IPS DF 6.9 (cell line): ENCODE results near the gene KRT72.
"Not testable (repeated sequence)": the region's sequence is repeated elsewhere in the genome, so short reads cannot be mapped to it uniquely, and the experiment has no call there.

Experiments used
- DNase-seq: peaks from one replicate; pipeline ENCODE4 v3.0.0-alpha.2; 2013; ENCODE audit warnings: low read depth, low spot score
- H3K27ac ChIP-seq: one replicate; pipeline ENCODE4 v1.5.1; 2013; ENCODE audit warnings: low read length, control low read depth
- H3K27me3 ChIP-seq: 2 replicates; pipeline ENCODE4 v1.6.1; 2013; ENCODE audit warnings: mild to moderate bottlenecking, low read length; ENCODE audit not compliant: control insufficient read depth, insufficient read depth
- H3K36me3 ChIP-seq: 2 replicates; pipeline ENCODE4 v1.6.1; 2013; ENCODE audit warnings: low read length; ENCODE audit not compliant: control insufficient read depth, insufficient read depth
- H3K4me1 ChIP-seq: 2 replicates; pipeline ENCODE4 v1.6.1; 2013; ENCODE audit warnings: low read length; ENCODE audit not compliant: control insufficient read depth, insufficient read depth
- H3K4me3 ChIP-seq: 2 replicates; pipeline ENCODE4 v1.5.1; 2013; ENCODE audit warnings: mild to moderate bottlenecking, low read length
- H3K9me3 ChIP-seq: 2 replicates; pipeline ENCODE4 v1.6.1; 2013; ENCODE audit warnings: low read length, inconsistent platforms; ENCODE audit not compliant: control insufficient read depth, insufficient read depth
- WGBS: extraction: QIAGEN DNeasy Blood & Tissue Kit; methylation state at CpG from one replicate; pipeline ENCODE4 v1.1.7; 2013; ENCODE audit warnings: mixed read lengths, missing lambda C conversion rate; ENCODE audit not compliant: insufficient read length, insufficient coverage; 5-methylcytosine and 5-hydroxymethylcytosine counted together

The KRT72 gene

DNA sequence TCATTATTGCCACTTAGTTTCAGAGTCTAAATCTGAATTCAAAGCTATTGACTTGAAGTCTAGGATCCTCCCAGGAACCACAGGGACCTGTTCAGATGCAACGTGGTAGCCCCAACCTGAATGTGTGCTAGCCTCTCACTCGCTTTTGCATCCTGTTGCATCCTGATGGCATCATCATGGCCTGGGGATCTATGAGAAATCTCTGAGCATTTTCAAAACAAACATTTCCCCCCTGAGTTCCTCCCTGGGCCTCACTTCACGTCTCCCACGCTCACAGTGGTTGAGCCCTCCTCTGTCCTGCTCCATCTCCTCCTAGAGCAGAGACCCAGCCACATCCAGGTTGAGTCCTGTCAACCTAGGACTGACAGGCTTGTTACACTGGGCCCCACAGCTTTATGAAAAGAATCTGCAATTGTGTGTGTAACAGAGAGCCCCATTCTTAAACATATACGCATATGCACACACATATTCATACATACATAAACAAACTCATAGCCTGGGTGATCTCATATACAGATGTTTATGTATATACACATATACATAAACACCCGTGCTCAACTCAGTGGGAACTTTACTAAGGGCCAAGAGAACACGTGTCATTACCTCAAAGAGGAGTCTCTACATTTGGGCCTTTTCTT is 5.4 kb upstream of the KRT72 start:
- H3K27ac ChIP-seq, result no peak overlapping the region
- no peaks in the 10 kb centered on the region; the same call in 1 of the 2 replicates for H3K4me1 ChIP-seq
- no peaks in the 10 kb centered on the region for H3K9me3 ChIP-seq
- no CpG with 5 or more reads among the region's 7 CpGs for WGBS
- no peaks in the 10 kb centered on the region for H3K27me3 ChIP-seq
- no peaks in the 10 kb centered on the region for H3K36me3 ChIP-seq
- no peak for DNase-seq
- H3K4me3 ChIP-seq, result no peak overlapping the region

DNA sequence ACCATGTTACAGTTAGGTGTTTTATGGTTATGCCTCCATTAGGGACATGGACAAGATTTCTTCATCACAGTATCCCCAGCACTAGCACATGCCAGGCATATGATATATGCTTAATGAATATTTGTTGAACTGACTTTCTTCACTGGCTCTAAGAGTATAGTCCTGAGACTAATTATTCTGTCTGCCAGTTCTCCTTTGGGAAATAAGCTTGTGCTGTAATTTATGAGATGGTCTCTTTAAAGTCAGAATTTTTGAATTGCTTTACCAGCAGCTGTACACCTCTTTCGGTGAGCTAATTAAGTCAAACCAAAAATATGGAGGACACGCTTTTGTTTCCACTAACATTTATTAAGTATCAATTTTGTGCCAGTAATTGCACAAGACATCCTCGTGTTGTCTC is 4.8 kb upstream of the KRT72 start:
- Histone ChIP-seq H3K27me3 (no peaks in the 10 kb centered on the region), H3K4me3 (no peak overlapping the region), H3K36me3 (no peaks in the 10 kb centered on the region), H3K27ac (no peak overlapping the region), H3K4me1 (no peaks in the 10 kb centered on the region; the same call in 1 of the 2 replicates), H3K9me3 (no peaks in the 10 kb centered on the region)
- no peak for DNase-seq
- no CpG with 5 or more reads among the region's 3 CpGs for WGBS

DNA sequence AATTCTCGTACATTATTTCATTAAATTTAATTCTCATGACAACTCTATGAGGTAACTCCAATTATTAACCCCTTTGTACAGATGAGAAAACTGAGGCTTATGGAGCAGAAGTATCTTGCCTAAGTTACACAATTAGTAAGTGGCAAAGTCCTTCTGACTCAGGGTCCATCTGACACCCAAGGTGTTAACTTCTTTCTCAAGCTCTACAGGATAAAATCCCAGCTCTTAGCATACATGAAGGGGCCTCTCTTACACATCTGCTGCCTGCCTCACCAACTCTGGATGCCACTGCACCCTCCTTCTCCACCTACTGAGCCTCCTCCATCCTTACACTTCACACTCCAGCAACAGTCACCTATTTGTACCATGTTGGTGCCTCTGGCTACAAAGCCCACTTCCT is 4.3 kb upstream of the KRT72 start:
- Histone ChIP-seq H3K36me3 (no peaks in the 10 kb centered on the region), H3K9me3 (no peaks in the 10 kb centered on the region), H3K27me3 (no peaks in the 10 kb centered on the region), H3K4me1 (no peaks in the 10 kb centered on the region; the same call in 1 of the 2 replicates), H3K27ac (no peak overlapping the region), H3K4me3 (no peak overlapping the region)
- DNase-seq, result no peak
- WGBS, result no CpG with 5 or more reads among the region's 1 CpG

DNA sequence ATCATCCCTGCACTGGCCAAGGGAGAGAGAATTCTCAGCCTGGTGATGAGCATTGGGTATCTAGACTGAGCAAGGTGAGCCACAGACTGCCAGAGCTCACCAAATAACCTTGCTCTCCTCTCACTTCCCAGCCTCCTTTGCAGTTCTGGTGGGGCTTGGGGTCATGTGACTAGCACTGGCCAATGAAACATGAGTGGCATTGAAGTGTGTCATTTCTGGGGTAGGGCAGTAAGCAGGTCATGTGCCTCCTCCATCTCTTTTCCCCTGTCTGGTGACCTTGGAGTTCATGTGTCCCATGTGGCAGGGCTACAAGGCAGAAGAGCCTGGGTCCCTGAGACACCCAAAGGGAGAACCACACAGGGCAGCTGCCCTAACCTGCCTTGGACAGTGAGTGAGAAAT is 3.6 kb upstream of the KRT72 start:
- no peaks in the 10 kb centered on the region for H3K9me3 ChIP-seq
- no peaks in the 10 kb centered on the region for H3K36me3 ChIP-seq
- no peak for DNase-seq
- no peak overlapping the region for H3K4me3 ChIP-seq
- H3K4me1 ChIP-seq, result no peaks in the 10 kb centered on the region
- no peaks in the 10 kb centered on the region for H3K27me3 ChIP-seq
- H3K27ac ChIP-seq, result no peak overlapping the region

DNA sequence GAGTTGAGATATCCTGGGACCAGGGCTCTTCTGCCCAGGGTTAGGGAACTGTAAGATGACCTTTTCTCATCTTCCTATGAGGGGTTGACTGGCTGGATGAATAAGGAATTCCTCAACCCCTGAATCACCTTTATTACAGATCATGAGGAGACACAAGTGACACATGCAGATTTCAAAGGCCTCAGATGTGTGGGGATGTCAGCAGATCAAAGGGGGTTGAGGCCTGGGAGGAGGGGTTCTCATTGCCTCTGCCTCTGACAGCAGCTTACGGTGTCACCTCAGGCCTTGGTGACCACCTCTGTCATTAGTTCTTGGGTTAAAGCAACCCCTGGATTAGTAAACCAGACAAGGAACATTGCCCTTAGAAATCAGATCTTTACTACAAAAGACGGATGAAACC is 2.1 kb upstream of the KRT72 start:
- no peak for DNase-seq

DNA sequence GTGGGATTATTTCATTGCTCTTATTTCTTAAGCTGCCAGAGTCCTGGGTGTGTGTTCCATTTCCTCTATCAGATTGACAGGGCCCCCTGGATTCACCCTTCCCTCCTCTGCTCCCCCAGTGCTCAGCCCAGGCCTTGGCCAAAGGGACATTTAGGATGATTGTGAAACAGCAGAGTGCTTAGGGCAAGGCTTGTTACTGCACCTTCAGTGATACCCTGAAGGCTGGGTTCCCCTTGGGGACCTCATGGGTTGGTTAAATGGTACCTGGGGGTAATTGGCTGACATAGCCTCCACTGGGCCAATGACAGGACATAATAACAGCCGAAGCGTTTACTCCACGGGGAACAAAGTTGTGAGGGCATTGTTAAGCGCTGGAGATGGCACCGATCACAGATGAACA is 1.3 kb upstream of the KRT72 start:
- DNase-seq, result no peak
- H3K9me3 ChIP-seq, result no peaks in the 10 kb centered on the region
- H3K4me1 ChIP-seq, result no peaks in the 10 kb centered on the region
- no peak overlapping the region for H3K4me3 ChIP-seq
- no peaks in the 10 kb centered on the region for H3K27me3 ChIP-seq
- no peak overlapping the region for H3K27ac ChIP-seq
- WGBS, result no CpG with 5 or more reads among the region's 5 CpGs
- H3K36me3 ChIP-seq, result no peaks in the 10 kb centered on the region

More for the DNA sequence above, 2.1 kb upstream of the KRT72 start:
- WGBS, result no CpG with 5 or more reads among the region's 2 CpGs
- Histone ChIP-seq H3K4me3 (no peak overlapping the region), H3K27ac (no peak overlapping the region), H3K9me3 (no peaks in the 10 kb centered on the region), H3K27me3 (no peaks in the 10 kb centered on the region), H3K4me1 (no peaks in the 10 kb centered on the region), H3K36me3 (no peaks in the 10 kb centered on the region)

DNA sequence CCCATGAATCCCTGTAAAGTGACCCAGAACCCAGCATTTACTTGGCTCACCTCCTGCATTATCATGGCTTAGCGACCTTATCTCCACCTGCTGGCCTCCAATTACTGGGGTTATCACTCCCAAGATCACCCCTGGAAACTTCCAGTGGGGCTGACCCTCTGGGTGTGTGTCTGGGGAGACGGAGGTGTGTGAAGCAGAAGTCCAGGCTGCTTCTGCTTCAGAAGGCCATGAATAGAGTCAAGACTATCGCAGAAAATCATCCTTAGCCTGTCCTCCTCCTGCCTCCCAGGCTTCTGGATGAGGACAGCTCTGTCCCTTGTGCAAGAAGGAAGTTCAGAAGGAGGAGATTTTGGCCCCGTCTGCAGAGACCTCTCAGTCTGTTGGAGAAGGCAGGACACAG is 408 bp upstream of the KRT72 start:
- WGBS, result no CpG with 5 or more reads among the region's 4 CpGs
- Histone ChIP-seq H3K27me3 (no peaks in the 10 kb centered on the region), H3K4me3 (no peak overlapping the region), H3K27ac (no peak overlapping the region), H3K4me1 (no peaks in the 10 kb centered on the region), H3K36me3 (no peaks in the 10 kb centered on the region), H3K9me3 (no peaks in the 10 kb centered on the region)
- DNase-seq, result no peak

DNA sequence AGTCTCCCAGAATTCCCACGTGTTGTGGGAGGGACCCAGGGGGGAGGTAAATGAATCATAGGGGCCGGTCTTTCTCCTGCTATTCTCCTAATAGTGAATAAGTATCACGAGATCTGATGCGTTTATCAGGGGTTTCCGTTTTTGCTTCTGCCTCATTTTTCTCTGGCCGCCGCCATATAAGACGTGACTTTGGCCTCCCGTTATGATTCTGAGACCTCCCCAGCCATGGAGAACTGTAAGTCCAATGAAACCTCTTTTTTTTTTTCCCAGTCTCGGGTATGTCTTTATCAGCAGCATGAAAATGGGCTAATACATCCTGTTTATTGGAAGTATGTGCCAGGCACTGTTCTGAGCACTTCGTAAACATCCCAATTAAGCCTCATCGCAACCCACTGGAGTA is 788 bp downstream of the KRT72 start:
- Histone ChIP-seq H3K4me1 (no peaks in the 10 kb centered on the region), H3K36me3 (no peaks in the 10 kb centered on the region), H3K4me3 (no peak overlapping the region), H3K27me3 (no peaks in the 10 kb centered on the region), H3K27ac (no peak overlapping the region), H3K9me3 (no peaks in the 10 kb centered on the region)
- WGBS, result no CpG with 5 or more reads among the region's 12 CpGs
- DNase-seq, result no peak

DNA sequence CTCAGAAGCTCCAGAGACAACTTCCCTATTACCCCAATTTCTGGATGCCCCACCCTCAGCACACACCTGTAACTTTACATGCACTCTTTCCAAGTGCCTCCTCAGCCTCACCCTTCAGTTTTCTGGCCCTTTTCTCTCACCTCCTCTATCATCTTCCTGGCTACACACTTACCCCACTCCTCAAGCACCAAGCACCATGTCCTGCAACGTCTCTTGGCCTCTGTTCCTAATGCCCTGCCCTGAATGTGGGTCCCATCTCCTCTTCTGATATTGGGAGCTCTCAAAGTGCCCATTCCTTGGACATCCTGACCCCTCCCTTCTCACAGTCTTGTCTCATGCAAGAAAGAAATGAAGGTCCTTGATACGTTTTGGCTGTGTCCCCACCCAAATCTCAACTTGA is 1.2 kb downstream of the KRT72 start:
- no CpG with 5 or more reads among the region's 2 CpGs for WGBS
- no peaks in the 10 kb centered on the region for H3K36me3 ChIP-seq

DNA sequence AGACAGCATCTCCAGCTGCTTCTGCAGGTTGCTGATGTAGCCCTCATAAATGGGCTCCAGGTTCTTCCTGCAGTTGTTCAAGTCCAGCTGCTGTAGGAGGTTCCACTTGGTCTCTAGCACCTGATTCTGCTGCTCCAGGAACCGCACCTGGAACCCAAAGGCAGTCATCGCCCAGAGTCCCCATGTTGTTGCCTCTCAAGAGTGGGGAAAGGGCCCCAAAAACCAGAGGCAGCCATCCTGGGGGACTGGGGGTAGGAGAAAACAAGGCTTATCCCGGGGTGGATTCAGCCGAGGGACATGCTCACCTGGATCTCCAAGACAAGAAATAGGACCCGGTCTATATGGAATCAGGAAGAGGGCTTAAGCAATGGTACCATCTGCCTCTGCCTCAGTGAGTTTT is 2.3 kb downstream of the KRT72 start:
- no peak overlapping the region for H3K27ac ChIP-seq
- DNase-seq, result no peak
- WGBS, result no CpG with 5 or more reads among the region's 5 CpGs
- no peaks in the 10 kb centered on the region for H3K4me1 ChIP-seq
- H3K27me3 ChIP-seq, result no peaks in the 10 kb centered on the region
- no peak overlapping the region for H3K4me3 ChIP-seq
- H3K9me3 ChIP-seq, result no peaks in the 10 kb centered on the region
- no peaks in the 10 kb centered on the region for H3K36me3 ChIP-seq

More for the DNA sequence above, 1.2 kb downstream of the KRT72 start:
- DNase-seq, result no peak
- H3K9me3 ChIP-seq, result no peaks in the 10 kb centered on the region
- no peak overlapping the region for H3K4me3 ChIP-seq
- no peak overlapping the region for H3K27ac ChIP-seq
- H3K4me1 ChIP-seq, result no peaks in the 10 kb centered on the region
- no peaks in the 10 kb centered on the region for H3K27me3 ChIP-seq

DNA sequence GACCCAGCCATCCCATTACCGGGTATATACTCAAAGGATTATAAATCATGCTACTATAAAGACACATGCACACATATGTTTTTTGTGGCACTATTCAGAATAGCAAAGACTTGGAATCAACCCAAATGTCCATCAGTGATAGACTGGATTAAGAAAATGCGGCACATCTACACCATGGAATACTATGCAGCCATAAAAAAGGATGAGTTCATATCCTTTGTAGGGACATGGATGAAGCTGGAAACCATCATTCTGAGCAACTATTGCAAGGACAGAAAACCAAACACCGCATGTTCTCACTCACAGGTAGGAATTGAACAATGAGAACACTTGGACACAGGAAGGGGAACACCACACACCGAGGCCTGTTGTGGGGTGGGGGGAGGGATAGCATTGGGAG is 7.0 kb downstream of the KRT72 start:
- WGBS, result no CpG with 5 or more reads among the region's 4 CpGs
- not testable (repeated sequence) for H3K27ac ChIP-seq, H3K9me3 ChIP-seq, H3K27me3 ChIP-seq, H3K4me1 ChIP-seq, H3K36me3 ChIP-seq, DNase-seq, H3K4me3 ChIP-seq
